Hematopoietic multipotent progenitor cell treated with erythropoietin and hydrocortisone succinate and interleukin-3 and kit ligand, for 17 days (in vitro differentiated cells): ENCODE measurements around the gene CCM2.
"Not testable (repeated sequence)": the region's sequence is repeated elsewhere in the genome, so short reads cannot be mapped to it uniquely, and the experiment has no call there.

Source experiments
- DNase-seq: peaks from one replicate; pipeline ENCODE4 v3.0.0-alpha.2; 2015; ENCODE audit warnings: low spot score

Gene CCM2

DNA sequence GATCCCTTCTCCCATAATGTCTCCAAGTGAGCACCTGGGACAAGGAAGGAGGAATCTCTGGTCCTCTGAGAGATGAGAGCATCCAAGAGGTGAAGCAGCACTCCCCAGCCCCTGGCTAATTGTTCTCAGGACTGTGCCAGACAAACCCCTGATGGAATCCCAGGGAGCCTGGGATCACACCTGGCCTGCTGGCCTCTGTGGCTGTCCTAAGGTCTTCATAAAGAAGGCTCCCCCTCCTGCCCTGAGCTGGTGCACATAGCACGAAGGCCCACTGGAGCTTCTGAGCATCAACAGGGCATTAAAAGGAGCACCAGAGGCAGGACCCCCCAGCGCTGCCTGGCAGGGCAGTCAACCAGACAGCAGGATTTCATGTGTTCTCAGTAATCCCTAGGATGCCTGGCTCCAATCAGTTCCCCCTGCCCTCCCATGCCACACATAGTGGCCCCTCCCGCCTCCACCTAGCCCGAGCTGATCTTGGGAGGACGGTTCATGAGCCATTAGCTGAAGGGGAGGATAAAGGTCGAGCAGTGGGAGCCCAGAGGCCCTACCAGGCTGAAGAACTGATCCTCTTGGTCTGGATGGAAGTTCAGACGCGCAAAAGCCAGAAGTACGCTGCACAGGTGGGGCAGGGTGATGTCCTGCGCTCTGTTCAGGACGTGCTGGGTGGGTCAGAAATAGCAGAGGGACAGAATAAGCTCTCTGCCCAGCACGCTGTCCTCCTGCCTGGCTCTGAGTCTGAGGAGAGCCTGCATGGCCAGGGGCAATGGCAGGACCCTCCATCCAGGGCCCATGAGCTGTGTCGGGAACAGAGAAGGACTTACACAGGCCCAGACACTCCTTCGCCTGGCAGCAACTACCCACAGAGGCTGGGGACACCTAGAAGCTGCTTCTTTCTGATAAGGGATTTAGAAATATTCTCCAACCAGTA, 103.0 kb downstream of the CCM2 start:
- DNase-seq: no peak

- DNase-seq: no peak
Measured at GRCh38 chr7:45103958-45104843, 104.2 kb downstream of the CCM2 start.

DNA sequence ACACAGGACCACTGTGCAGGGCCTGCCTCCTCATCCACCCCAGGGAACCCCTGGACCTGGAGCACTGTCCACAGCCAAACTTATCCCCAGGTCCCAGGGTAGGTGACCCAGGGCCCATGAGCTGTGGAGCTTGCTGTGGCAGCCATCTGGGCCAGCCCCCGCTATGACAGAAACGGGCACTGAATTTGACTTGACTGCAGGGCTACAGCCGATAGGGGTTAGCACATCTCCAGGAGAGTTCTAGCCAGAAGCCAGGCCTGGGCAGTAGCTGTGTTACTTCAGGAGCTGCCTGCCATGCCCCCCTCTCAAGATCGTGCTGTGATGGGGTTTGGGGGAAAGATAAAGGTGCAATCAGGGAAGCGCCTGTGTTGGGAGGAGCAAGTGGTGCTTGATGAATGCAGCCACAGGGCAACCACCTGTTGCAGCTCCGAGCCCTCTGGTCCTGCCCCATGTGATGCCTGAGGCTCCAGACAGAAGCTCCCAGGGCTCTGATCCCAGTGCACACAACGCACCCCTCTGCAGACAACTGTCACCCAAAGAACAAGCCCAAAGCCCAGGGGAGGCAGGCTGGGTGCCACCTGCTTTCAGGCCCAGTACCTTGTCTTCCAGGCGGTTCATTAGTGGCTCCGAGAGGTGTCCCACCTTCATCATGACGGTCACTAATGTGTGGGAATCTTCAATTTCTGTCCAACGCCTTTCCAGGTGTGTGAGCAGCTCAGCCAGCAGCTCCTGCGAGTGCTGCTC, 105.0 kb downstream of the CCM2 start:
- DNase-seq: no peak

GRCh38 chr7:45105588-45106188, 105.7 kb downstream of the CCM2 start:
- no peak for DNase-seq

DNA sequence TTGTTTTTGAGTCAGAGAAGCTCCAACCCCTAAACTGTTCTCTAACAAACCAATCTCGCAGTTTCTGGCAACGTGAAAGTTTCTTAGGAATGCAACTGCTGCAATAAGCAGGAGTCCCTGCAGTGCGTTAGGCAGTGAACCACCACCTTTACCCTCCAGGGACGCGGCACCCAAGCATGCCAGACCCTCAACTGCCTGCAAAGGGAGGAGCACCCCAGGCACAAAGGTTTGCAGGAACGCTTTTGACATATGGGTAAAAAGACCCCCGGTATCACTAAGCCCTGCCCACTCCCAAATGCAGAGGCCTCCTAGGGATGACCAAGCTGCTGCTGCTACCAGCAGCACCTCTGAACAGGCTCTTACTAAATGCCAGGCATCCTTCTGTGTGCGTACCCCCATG, 106.8 kb downstream of the CCM2 start:
- DNase-seq: no peak

DNA sequence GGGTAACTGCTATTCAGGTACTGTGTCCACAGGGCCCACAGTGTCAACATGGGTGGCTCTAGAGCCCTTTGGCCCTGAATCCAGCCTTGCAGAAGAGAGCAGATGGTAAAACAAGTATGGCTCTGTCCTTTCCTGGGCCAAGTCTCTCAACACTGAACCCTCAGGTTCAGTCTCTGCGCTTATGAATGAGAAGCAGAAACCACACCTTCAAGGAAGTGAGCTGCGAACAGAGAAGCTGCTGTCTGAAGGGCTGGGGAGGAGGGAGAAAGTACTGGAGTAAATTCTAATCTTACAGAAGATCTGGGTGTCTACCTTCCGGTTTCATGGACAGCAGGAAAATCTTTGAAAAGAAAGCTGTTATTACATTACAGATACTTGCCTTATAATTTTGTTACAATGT, 107.4 kb downstream of the CCM2 start:
- DNase-seq: no peak

GRCh38 chr7:45108863-45109262, 108.9 kb downstream of the CCM2 start:
- no peak for DNase-seq

GRCh38 chr7:45111298-45112223, 111.6 kb downstream of the CCM2 start, which contains the start of gene TBRG4:
TSS of gene TBRG4 (minus strand) at chr7:45111697. CDS start at chr7:45109237, 2,460 bp downstream.
- DNase-seq: peak; percentile 93

- DNase-seq: no peak
Measured at GRCh38 chr7:45112648-45113047, 112.6 kb downstream of the CCM2 start.

GRCh38 chr7:45114257-45114656, 114.3 kb downstream of the CCM2 start:
- not testable (repeated sequence) for DNase-seq

DNA sequence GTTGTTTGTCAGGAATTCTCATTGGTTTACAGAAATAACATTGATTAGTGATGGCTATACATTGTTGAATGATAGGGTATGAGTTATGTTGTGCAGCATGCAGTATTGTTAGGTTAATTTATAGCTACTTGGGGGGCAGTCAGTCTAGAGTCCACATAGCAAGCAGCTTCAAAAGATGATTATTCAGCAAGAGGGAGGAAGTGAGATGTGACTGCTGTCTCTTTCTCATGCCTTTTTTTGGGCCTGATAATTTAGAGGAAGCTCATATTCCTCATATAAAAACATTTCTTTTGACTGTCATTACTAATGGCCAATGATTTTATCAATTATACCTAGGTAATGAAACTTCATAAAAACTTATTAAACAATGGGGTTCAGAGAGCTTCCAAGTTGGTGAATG, 114.9 kb downstream of the CCM2 start:
- no peak for DNase-seq

- DNase-seq: no peak
Measured at GRCh38 chr7:45116048-45116447, 116.0 kb downstream of the CCM2 start.

- DNase-seq: no peak
Measured at GRCh38 chr7:45117582-45117981, 117.6 kb downstream of the CCM2 start.

GRCh38 chr7:45118292-45118691, 118.3 kb downstream of the CCM2 start:
- DNase-seq: no peak

DNA sequence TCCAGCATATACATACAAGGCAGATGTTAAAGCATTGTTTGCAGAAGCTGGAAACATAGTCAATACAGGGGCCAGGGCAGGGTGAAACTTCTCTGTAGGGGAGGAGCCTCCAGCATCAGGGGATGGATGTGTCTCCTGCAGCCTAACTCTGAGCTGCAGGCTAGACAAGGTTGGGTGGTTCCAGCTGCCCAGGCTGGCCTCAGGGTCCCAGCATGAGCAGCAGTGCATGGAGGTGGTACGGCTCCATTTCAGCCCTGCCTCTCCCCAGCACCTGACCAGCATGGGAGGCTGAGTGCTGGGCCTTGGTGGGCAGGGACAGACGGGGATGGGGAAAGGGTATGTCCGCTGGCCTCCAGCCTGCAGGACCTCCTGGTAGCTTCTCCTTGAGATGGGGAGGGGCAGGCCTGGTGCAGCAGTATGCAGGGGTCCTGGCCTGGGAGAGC, 118.9 kb downstream of the CCM2 start:
- no peak for DNase-seq

DNA sequence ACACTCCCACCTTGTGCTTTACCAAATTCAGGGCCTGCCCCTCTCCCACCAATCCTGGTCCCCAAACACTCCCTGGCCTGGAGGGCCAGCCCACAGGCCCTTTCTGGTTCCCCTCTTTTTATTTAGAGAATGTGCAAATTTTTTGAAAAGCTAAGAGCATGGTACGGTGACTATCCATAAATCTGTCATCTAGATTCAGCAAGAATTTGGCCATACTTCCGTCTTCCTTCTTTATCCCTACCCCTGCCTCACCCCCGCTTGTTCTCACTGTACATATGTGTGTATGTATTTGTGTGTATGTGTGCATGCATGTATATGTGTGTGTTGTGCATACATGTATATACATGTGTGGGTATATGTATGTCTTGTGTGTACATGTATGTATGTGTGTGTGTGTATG, 119.5 kb downstream of the CCM2 start:
- no peak for DNase-seq

DNA sequence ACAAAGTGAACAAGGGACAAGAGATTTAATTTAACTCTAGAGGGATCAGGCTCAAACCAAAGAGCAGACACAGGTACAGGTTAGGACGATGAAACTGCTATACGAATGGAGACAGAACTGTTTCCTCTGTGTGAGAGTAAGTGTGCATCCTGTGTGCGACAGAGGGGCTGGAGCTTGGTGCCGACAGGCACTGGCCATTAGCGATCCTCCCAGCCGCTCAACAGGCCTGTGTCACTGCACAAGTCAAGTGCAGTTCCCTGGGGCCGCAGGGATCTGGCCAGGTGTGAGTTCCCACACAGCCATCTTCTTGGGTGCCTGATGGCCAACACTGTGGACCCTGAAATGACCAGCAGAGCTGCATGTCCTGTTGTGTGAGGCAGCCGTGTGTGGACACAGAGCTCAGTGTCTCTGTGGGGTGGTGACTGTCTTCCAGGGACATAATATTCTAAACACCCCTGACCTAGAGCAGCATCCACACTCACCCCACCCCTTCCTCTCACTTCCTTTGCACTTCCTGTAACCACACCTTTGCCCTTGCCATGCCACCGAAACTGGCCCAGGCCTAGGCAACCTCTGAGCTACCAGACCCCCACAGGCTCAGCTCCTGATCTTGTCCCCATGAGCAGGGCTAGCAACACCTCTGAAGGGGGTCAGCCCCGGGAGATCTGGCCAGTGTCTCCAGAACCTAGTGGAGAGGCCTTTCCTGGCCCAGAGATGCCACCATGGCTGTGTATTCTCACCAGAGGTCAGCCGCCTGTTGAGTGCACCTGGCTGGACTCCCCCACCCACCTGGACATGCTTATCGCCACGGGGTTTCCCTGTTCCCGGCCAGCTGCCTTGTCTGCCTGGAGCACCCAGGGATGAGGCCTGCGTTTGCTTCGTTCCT, 123.2 kb downstream of the CCM2 start:
- no peak for DNase-seq

- no peak for DNase-seq
Measured at GRCh38 chr7:45123913-45124710, 124.1 kb downstream of the CCM2 start.
